Measurements from ENCODE around the gene BRINP1.

The BRINP1 gene

GRCh38 chr9:119409552-119409951, 40.3 kb upstream of the BRINP1 start:
- H3K9me3 ChIP-seq (ENCODE audit: control insufficient read depth, low read length), result no peaks in the 10 kb centered on the region
- no peak overlapping the region for H3K27ac ChIP-seq
- no peak overlapping the region for H2AFZ ChIP-seq
- no peak overlapping the region for H3K4me2 ChIP-seq (ENCODE audit: low read length)
- H3K79me2 ChIP-seq, result no peaks in the 10 kb centered on the region
- no peak overlapping the region for H3K4me3 ChIP-seq (ENCODE audit: low read depth, low read length)
- no peak for TF ChIP-seq CTCF (IDR thresholded peaks at IDR 0.05)
- no peaks in the 10 kb centered on the region for H3K4me1 ChIP-seq
- H3K27me3 ChIP-seq (ENCODE audit: control insufficient read depth, insufficient read depth, low read length), result no peaks in the 10 kb centered on the region
- no peak overlapping the region for H3K9ac ChIP-seq
- H3K36me3 ChIP-seq (ENCODE audit: control insufficient read depth, insufficient read depth, low read length), result no peaks in the 10 kb centered on the region

- TF ChIP-seq CTCF (IDR thresholded peaks at IDR 0.05), result no peak
- H3K27me3 ChIP-seq (ENCODE audit: control insufficient read depth, insufficient read depth, low read length), result peaks cover 3% of the 10 kb centered on the region
- H3K27ac ChIP-seq, result no peak overlapping the region
- H3K9me3 ChIP-seq (ENCODE audit: control insufficient read depth, low read length), result no peaks in the 10 kb centered on the region
- H3K36me3 ChIP-seq (ENCODE audit: control insufficient read depth, insufficient read depth, low read length), result no peaks in the 10 kb centered on the region
- no peak overlapping the region for H3K9ac ChIP-seq
- H3K4me1 ChIP-seq, result no peaks in the 10 kb centered on the region
- no peak overlapping the region for H2AFZ ChIP-seq
- no peak overlapping the region for H3K4me3 ChIP-seq (ENCODE audit: low read depth, low read length)
- no peaks in the 10 kb centered on the region for H3K79me2 ChIP-seq
- H3K4me2 ChIP-seq (ENCODE audit: low read length), result no peak overlapping the region
Measured at GRCh38 chr9:119400606-119401005, 31.4 kb upstream of the BRINP1 start.

GRCh38 chr9:119398350-119398749, 29.1 kb upstream of the BRINP1 start:
- no peaks in the 10 kb centered on the region for H3K4me1 ChIP-seq
- H3K36me3 ChIP-seq (ENCODE audit: control insufficient read depth, insufficient read depth, low read length), result no peaks in the 10 kb centered on the region
- no peak for TF ChIP-seq CTCF (IDR thresholded peaks at IDR 0.05)
- H3K27me3 ChIP-seq (ENCODE audit: control insufficient read depth, insufficient read depth, low read length), result no peaks in the 10 kb centered on the region
- no peak overlapping the region for H3K4me3 ChIP-seq (ENCODE audit: low read depth, low read length)
- no peak overlapping the region for H3K4me2 ChIP-seq (ENCODE audit: low read length)
- no peaks in the 10 kb centered on the region for H3K9me3 ChIP-seq (ENCODE audit: control insufficient read depth, low read length)
- no peak overlapping the region for H2AFZ ChIP-seq
- no peak overlapping the region for H3K27ac ChIP-seq
- H3K79me2 ChIP-seq, result no peaks in the 10 kb centered on the region
- no peak overlapping the region for H3K9ac ChIP-seq

GRCh38 chr9:119391878-119392277, 22.6 kb upstream of the BRINP1 start:
- Histone ChIP-seq H3K4me3 (ENCODE audit: low read depth, low read length) (no peak overlapping the region), H3K9me3 (ENCODE audit: control insufficient read depth, low read length) (no peaks in the 10 kb centered on the region)
- no peak for TF ChIP-seq CTCF (IDR thresholded peaks at IDR 0.05)

GRCh38 chr9:119375892-119376291, 6.7 kb upstream of the BRINP1 start:
- no peak overlapping the region for H3K4me3 ChIP-seq (ENCODE audit: low read depth, low read length)
- no peaks in the 10 kb centered on the region for H3K36me3 ChIP-seq (ENCODE audit: control insufficient read depth, insufficient read depth, low read length)
- H3K27ac ChIP-seq, result no peak overlapping the region
- H3K4me2 ChIP-seq (ENCODE audit: low read length), result no peak overlapping the region
- no peaks in the 10 kb centered on the region for H3K27me3 ChIP-seq (ENCODE audit: control insufficient read depth, insufficient read depth, low read length)
- no peaks in the 10 kb centered on the region for H3K79me2 ChIP-seq
- no peaks in the 10 kb centered on the region for H3K4me1 ChIP-seq
- no peak overlapping the region for H3K9ac ChIP-seq
- no peaks in the 10 kb centered on the region for H3K9me3 ChIP-seq (ENCODE audit: control insufficient read depth, low read length)
- peak; percentile 35 for TF ChIP-seq CTCF (IDR thresholded peaks at IDR 0.05)
- no peak overlapping the region for H2AFZ ChIP-seq

More at GRCh38 chr9:119391878-119392277, 22.6 kb upstream of the BRINP1 start:
- Histone ChIP-seq H3K9ac (no peak overlapping the region), H3K36me3 (ENCODE audit: control insufficient read depth, insufficient read depth, low read length) (no peaks in the 10 kb centered on the region), H3K27me3 (ENCODE audit: control insufficient read depth, insufficient read depth, low read length) (no peaks in the 10 kb centered on the region), H3K4me2 (ENCODE audit: low read length) (no peak overlapping the region), H3K4me1 (no peaks in the 10 kb centered on the region), H3K27ac (no peak overlapping the region), H3K79me2 (no peaks in the 10 kb centered on the region), H2AFZ (no peak overlapping the region)

All from parathyroid adenoma (tissue), 2 donors.